Anterior cingulate cortex (tissue), 58 donors: Measurements from ENCODE around the gene MYRF.

Experiments
- DNase-seq, 58 donors: peaks; one replicate each; lab custom pipeline; 2025; lab: John Stamatoyannopoulos, UW

MYRF gene

DNA sequence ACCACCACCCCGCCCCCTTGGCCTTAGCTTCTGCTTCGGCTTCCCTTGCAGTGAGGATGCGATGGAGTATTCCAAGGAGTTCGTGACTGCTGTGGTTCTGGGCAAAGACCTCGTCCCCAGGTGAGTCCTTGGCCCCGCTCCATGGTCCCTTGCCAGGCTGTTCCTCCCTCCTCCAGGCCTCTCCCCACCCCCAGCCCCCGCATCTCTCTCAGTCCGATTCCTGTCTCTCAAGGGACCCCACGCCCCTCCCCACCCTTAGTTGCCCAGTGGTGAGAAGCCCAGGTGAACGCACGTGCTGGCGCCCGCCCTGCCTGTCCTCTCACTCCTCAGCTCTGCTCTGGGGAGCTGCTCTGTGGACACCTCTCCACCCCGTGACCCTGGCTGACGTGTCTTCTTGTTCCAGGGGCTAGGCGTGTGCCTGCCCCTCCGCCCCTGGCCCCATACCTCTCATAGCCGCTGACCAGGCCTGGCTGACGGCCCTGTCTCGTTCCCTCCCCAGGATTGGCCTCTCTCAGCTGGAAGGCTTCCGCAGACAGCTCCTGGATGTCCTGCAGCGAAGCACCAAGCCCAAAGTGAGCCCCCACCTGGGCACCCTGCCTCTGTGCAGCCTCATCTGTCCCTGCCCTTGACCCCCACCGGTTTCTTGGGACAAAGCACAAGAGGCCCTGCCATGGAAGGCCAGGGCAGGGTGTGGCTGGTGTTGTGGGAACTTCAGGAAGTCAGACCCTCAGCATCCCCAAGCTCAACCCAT is 14.6 kb upstream of the MYRF start:
- DNase-seq, result no peak

GRCh38 chr11:61738776-61739175 is 13.7 kb upstream of the MYRF start:
- DNase-seq, result no peak

- no peak for DNase-seq
Measured at GRCh38 chr11:61739413-61739812, 13.0 kb upstream of the MYRF start.

- no peak for DNase-seq
Measured at GRCh38 chr11:61739966-61740365, 12.5 kb upstream of the MYRF start.

DNA sequence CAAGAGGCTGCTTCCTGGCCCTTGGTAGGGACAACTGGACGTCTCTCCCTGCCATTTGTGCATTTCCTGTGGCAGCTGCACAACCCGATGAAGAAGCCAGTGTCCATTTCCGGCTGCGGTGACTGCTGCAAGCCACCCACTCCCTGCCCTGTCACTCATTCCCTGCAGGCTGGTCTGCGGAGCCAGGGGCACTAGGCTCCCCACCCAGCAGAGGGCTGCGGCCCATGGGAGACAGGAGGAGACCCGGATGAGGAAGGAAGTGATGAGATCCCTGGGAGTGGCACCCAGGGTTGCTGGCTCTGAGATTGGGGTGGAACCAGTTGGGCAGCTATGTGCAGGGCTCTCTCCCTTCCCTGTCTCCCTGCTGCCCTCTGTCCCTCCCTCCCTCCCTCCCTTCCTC is 10.0 kb upstream of the MYRF start:
- no peak for DNase-seq

GRCh38 chr11:61743486-61744095 is 8.8 kb upstream of the MYRF start:
- no peak for DNase-seq

DNA sequence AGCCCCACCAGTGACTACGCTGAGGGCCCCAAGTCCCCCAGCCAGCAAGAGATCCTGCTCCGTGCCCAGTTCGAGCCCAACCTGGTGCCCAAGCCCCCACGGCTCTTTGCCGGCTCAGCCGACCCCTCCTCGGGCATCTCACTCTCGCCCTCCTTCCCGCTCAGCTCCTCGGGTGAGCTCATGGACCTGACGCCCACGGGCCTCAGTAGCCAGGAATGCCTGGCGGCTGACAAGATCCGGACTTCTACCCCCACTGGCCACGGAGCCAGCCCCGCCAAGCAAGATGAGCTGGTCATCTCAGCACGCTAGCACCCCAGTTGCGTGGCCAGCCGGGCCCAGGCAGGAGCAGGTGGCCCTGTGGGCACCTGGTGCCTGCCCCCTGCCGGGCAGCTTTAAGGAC is 8.3 kb upstream of the MYRF start:
- no peak for DNase-seq

GRCh38 chr11:61744609-61745156 is 7.8 kb upstream of the MYRF start:
- DNase-seq, result no peak

- peak in 1 of 58 donors; percentile 39 for DNase-seq
Measured at GRCh38 chr11:61745781-61746441, 6.5 kb upstream of the MYRF start.

DNA sequence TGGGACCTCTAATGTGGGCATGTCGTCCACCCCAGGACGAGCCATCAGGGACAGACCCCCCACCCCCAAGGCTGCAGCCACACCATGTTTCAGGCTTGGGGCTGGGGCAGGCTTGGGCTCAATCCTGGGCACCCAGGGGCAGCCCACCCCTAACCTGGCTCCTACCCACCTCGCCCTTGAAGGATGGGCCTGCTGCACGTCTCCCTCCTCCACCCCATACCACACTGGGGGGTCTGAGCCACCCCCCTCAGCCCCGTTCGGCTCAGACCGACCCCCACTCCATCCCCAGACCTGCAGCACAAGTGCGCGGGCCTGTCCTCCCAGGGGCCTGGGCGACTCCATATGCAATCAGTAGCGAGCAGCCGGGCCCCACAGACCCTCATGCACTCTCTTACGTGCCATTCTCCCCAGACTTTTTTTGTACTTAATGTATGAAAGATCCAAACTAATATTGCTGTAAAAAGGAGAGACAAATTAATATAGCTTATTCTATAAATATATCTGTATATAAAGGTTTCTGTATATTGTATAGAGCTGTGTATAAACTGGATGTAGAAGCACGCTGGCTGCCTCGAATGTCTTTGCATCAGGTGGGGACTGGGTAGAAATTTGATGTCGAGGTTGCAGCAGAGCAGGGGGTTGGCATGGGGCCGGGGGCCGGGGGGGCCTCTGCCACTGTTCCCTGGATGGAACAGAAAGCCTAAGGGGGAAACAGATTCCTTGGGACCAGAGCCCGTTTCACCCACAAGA is 5.8 kb upstream of the MYRF start:
- no peak for DNase-seq

DNA sequence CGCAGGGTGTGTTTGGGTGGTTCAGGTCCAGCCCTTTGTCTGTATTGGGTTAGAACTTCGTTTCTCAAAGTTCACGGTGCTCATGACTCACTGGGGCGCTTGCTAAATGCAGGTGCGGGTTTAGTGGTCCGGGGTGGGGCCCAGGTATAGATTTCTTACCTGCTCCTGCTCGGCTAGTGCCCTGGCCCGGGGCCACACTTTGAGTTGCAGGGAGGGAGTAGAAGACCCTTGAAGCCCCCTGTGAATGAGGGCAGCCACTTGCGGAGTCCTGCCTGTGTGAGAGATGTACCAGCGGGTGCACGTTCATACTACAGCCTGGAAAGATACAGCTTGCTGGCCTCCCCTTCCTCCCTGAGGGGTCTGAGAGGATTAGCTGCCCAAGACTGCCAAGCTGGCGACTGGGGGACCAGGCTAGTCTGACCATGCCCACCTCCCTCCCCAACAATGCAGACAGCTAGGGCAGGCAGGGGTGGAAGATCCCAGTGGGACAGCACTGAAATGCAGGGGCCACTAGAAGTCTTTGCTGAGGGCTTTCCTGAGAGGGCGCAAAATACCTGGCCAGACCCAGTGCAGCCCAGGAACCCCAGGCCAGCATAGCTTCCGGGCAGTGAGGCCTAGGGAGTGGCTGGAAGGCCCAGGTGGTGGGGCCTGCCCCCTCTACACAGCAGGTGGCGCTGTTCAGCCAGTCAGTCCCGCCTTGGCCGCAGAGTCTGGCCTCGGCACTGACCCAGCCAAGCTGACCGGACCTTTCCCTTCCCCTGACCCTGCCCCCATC is 5.1 kb upstream of the MYRF start:
- DNase-seq, result peak in 54 of 58 donors; percentile 19 to 89 (median 70)

DNA sequence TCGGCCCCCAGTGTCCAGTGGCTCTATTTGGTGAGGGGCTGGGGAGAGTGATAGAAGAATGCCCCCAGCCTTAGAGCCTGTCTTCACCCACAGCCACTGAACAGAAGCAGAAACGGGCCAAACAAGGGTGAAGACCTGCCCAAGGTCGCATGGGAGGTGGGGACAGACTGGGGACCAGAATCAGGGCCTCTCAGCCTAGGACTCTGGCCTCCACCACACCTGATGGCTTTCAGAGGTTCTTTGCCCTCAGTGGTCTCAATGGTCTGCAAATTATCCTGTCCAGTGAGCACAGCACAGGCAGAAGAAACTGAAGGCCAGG is 4.5 kb upstream of the MYRF start:
- no peak for DNase-seq

DNA sequence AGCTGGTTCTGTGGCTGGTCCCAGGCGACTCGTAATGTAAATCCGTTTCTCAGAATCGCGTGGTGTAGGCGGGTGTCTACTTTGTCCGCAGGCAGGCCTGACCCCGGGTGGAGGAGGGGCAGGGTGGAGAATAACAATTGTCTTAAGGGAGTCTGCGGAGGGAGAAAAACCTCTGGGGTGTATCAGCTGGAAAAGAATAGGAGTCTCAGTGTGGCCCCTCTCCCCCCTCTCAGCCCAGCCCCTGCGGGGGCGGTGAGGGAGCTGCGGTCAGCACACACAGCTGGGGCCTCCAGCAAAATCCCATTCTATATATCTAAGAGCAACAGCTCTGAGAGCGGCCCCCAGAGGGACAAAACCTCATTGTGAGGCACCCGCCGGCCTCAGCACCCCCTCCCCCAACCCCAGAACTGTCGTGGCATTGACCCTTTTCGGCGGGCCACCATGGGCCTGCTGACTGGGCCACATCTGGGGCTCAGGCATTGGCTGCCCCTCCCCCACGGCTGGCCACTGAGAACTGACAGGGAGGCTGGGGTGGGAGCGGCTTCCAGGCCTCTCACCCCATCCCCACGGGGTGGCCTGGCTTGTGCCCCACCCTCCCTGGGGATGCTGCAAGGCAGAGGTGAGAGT is 2.7 kb upstream of the MYRF start:
- DNase-seq, result peak in 56 of 58 donors; percentile 26 to 98 (median 84)

DNA sequence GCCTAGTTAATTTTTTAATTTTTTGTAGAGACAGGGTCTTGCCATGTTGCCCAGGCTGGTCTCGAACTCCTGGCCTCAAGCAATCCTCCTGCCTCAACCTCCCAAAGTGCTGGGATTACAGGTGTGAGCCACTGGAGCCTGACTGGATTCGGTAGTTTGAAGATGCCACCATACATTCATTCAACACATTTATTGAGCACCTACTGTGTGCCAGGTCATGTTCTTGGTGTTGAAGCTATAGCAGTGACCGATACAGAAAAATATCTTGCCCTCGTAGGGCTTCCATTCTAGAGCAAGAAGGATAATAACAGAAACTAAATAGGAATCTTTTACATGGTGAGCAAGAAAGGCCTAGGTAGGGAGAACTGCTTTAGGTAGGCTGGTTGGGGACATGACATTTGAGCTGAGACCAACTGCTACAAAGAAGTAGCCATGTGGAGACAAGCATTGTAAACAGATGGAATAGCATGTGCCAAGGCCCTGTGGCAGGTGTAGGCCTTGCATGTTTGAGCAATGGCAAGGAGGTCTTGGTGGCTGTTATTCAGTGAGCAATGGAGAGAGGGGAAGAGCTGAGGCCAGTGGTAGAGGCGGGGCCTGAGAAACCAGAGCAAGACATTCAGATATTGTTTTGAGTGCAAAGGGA is 1.7 kb upstream of the MYRF start:
- DNase-seq, result no peak

DNA sequence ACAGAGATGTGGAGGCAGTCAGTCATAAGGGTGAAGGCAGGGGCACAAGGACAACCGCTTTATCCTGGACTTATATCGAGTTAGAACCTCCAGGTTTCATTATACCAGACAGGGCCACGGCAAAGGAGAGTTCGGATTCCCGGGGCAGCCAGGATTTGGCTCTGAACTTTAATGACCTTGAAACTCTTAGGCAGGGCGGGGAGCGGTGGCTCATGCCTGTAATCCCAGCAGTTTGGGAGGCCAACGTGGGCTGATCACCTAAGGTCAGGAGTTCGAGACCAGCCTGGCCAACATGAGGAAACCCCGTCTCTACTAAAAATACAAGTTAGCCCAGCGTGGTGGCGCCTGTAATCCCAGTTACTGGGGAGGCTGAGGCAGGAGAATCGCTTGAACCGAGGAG is 1.1 kb upstream of the MYRF start:
- DNase-seq, result no peak

DNA sequence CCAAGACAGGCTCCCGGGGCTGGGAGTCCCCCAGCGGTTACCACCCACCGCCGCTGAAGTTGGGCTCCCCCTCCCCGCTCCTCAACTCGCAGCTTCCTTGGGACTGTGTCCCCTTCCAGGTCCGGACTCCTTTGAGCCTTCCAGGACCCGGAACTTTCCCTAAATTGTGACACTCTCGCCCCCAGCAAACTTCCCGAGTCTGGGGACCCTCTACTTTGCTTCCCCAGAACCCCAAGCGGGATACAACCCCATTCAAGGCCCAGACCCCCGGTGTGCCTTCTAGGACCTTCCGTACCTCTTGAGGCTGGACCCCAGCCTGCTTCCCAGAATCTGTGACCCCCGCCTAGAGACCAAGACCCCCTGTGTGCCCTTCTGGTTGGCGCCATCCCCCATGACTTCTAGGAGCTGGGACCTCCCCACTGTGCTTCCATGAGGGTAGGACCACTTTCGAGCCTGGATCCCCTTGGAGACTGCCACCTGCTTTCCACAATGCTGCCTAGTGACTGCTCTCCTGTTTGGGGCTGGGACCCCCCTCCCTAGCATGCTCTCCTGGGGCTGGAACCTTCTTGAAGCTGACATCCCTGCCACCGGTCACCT is 587 bp downstream of the MYRF start:
- peak in 1 of 58 donors; percentile 43 for DNase-seq

- peak in 2 of 58 donors; percentile 23 to 43 for DNase-seq
Measured at GRCh38 chr11:61753672-61754071, 1.2 kb downstream of the MYRF start.
